Measurements from ENCODE around the gene CRABP1. TPM values are rescaled to one million over a fixed set of nuclear protein-coding genes. Genes with fewer than 3 reads are reported as not detected.
A peak's percentile ranks its signal among the peaks of the same experiment; 100 is the strongest.

CRABP1 gene
- total and polyA plus RNA-seq, 10 donors: 3.5 to 159 (median 29.8) TPM

GRCh38 chr15:78366342-78366741, 26.2 kb downstream of the CRABP1 start:
- no peak for DNase-seq
- TF ChIP-seq CTCF (IDR thresholded peaks at IDR 0.05 in 8 of 11, conservative IDR thresholded peaks at IDR 0.05 in 3 of 11) (no peak), POLR2A (IDR thresholded peaks at IDR 0.05) (no peak), POLR2AphosphoS5 (IDR thresholded peaks at IDR 0.05) (no peak)
- 75 to 86% (median 82%) methylated on average over 5 of the region's 5 CpGs for WGBS, 5 donors
- H3K36me3 ChIP-seq: no peaks in the 10 kb centered on the region
- H3K27ac ChIP-seq: peak overlapping the region in 3 of 8 donors; percentile 1 to 56 (median 23)
- intact Hi-C loops (cut with DNase I; ENCODE audit: low total_unique reads): no loop called here
- H3K9me3 ChIP-seq: no peaks in the 10 kb centered on the region
- H3K27me3 ChIP-seq (replicated peaks in 1 of 7): peaks cover 0 to 6% (median 0%) of the 10 kb centered on the region in 7 donors
- peaks cover 6 to 30% (median 10%) of the 10 kb centered on the region in 6 donors for H3K4me1 ChIP-seq
- no peak overlapping the region for H3K4me3 ChIP-seq

- intact Hi-C loops (cut with DNase I; ENCODE audit: low total_unique reads): no loop called here
- Histone ChIP-seq H3K9me3 (no peaks in the 10 kb centered on the region), H3K36me3 (no peaks in the 10 kb centered on the region), H3K4me1 (peaks cover 6 to 27% (median 10%) of the 10 kb centered on the region in 6 donors), H3K27me3 (replicated peaks in 1 of 7) (peaks cover 0 to 6% (median 0%) of the 10 kb centered on the region in 7 donors), H3K4me3 (no peak overlapping the region), H3K27ac (no peak overlapping the region)
- no peak for TF ChIP-seq POLR2A (IDR thresholded peaks at IDR 0.05)
- TF ChIP-seq CTCF (IDR thresholded peaks at IDR 0.05 in 8 of 11, conservative IDR thresholded peaks at IDR 0.05 in 3 of 11): no peak
- no peak for TF ChIP-seq POLR2AphosphoS5 (IDR thresholded peaks at IDR 0.05)
- peak; percentile 64 for DNase-seq
- WGBS, 5 donors: 30 to 37% (median 33%) methylated on average over 5 of the region's 5 CpGs
These were observed 28.5 kb downstream of the CRABP1 start for GRCh38 chr15:78368651-78369050.

GRCh38 chr15:78369161-78369560, 29.0 kb downstream of the CRABP1 start:
- WGBS, 5 donors: 68 to 92% (median 80%) methylated on average over 3 of the region's 3 CpGs
- Histone ChIP-seq H3K4me1 (peaks cover 6 to 22% (median 9%) of the 10 kb centered on the region in 6 donors), H3K27me3 (replicated peaks in 1 of 7) (peaks cover 0 to 6% (median 0%) of the 10 kb centered on the region in 7 donors), H3K27ac (no peak overlapping the region), H3K4me3 (no peak overlapping the region), H3K36me3 (no peaks in the 10 kb centered on the region), H3K9me3 (no peaks in the 10 kb centered on the region)
- no peak for TF ChIP-seq POLR2AphosphoS5 (IDR thresholded peaks at IDR 0.05)
- TF ChIP-seq POLR2A (IDR thresholded peaks at IDR 0.05): no peak
- no peak for TF ChIP-seq CTCF (IDR thresholded peaks at IDR 0.05 in 8 of 11, conservative IDR thresholded peaks at IDR 0.05 in 3 of 11)
- DNase-seq: peak; percentile 14
- intact Hi-C loops (cut with DNase I; ENCODE audit: low total_unique reads): no loop called here

GRCh38 chr15:78370013-78370412, 29.9 kb downstream of the CRABP1 start:
- peaks cover 0 to 6% (median 0%) of the 10 kb centered on the region in 7 donors for H3K27me3 ChIP-seq (replicated peaks in 1 of 7)
- intact Hi-C loops (cut with DNase I; ENCODE audit: low total_unique reads): no loop called here
- no peaks in the 10 kb centered on the region for H3K9me3 ChIP-seq
- TF ChIP-seq POLR2A (IDR thresholded peaks at IDR 0.05): no peak
- TF ChIP-seq POLR2AphosphoS5 (IDR thresholded peaks at IDR 0.05): no peak
- no peak for TF ChIP-seq CTCF (IDR thresholded peaks at IDR 0.05 in 8 of 11, conservative IDR thresholded peaks at IDR 0.05 in 3 of 11)
- H3K4me1 ChIP-seq: peaks cover 5 to 14% (median 9%) of the 10 kb centered on the region in 6 donors
- H3K36me3 ChIP-seq: no peaks in the 10 kb centered on the region
- H3K4me3 ChIP-seq: no peak overlapping the region
- 83 to 95% (median 87%) methylated on average over 6 of the region's 6 CpGs for WGBS, 5 donors
- DNase-seq: no peak
- no peak overlapping the region for H3K27ac ChIP-seq

Data from spleen (tissue), 11 donors.